Measurements from ENCODE around the gene CCDC33. TPM values are rescaled to one million over a fixed set of nuclear protein-coding genes. Genes with fewer than 3 reads are reported as not detected.
A peak's percentile ranks its signal among the peaks of the same experiment; 100 is the strongest.

CCDC33 gene
- total RNA-seq, 1 experiment from 2014 or later = not detected

- no peak for DNase-seq (ENCODE audit: low read depth)
Observed at GRCh38 chr15:74281147-74282133, 45.3 kb downstream of the CCDC33 start.

- DNase-seq (ENCODE audit: low read depth) = no peak
Observed at GRCh38 chr15:74283368-74283767, 47.2 kb downstream of the CCDC33 start.

GRCh38 chr15:74289671-74290070, 53.5 kb downstream of the CCDC33 start:
- DNase-seq (ENCODE audit: low read depth) = no peak

GRCh38 chr15:74290645-74291044, 54.5 kb downstream of the CCDC33 start:
- no peak for DNase-seq (ENCODE audit: low read depth)

- DNase-seq (ENCODE audit: low read depth) = peak; percentile 73
Observed at GRCh38 chr15:74291101-74292071, 55.3 kb downstream of the CCDC33 start.

GRCh38 chr15:74293021-74293810, 57.1 kb downstream of the CCDC33 start:
- DNase-seq (ENCODE audit: low read depth) = no peak

GRCh38 chr15:74294010-74294409, 57.9 kb downstream of the CCDC33 start:
- no peak for DNase-seq (ENCODE audit: low read depth)

GRCh38 chr15:74295800-74296199, 59.7 kb downstream of the CCDC33 start:
- DNase-seq (ENCODE audit: low read depth) = no peak

- DNase-seq (ENCODE audit: low read depth) = no peak
Observed at GRCh38 chr15:74297887-74298286, 61.8 kb downstream of the CCDC33 start.

GRCh38 chr15:74300057-74300795, 64.1 kb downstream of the CCDC33 start:
- DNase-seq (ENCODE audit: low read depth) = no peak

- no peak for DNase-seq (ENCODE audit: low read depth)
Observed at GRCh38 chr15:74301583-74302361, 65.6 kb downstream of the CCDC33 start.

GRCh38 chr15:74302821-74303359, 66.8 kb downstream of the CCDC33 start:
- no peak for DNase-seq (ENCODE audit: low read depth)

- DNase-seq (ENCODE audit: low read depth) = no peak
Observed at GRCh38 chr15:74303741-74304309, 67.7 kb downstream of the CCDC33 start.

- DNase-seq (ENCODE audit: low read depth) = no peak
Observed at GRCh38 chr15:74304431-74304830, 68.3 kb downstream of the CCDC33 start.

GRCh38 chr15:74305687-74306086, 69.6 kb downstream of the CCDC33 start:
- DNase-seq (ENCODE audit: low read depth) = no peak

GRCh38 chr15:74306781-74307217, 70.7 kb downstream of the CCDC33 start:
- no peak for DNase-seq (ENCODE audit: low read depth)

- peak; percentile 37 for DNase-seq (ENCODE audit: low read depth)
Observed at GRCh38 chr15:74307827-74308811, 72.0 kb downstream of the CCDC33 start.
